PFSK-1 (cell line): ENCODE measurements around the gene DECR2. TPM values are rescaled to one million over a fixed set of nuclear protein-coding genes. Genes with fewer than 3 reads are reported as not detected.

Source experiments
- FOXP2 ChIP-seq: optimal IDR thresholded peaks from 2 replicates; pipeline ENCODE3; 2011; ENCODE audit warnings: borderline replicate concordance, control low read depth, inconsistent platforms; ENCODE audit not compliant: insufficient read depth; ENCODE audit errors: extremely low read length, extremely low read depth
- POLR2AphosphoS5 ChIP-seq: IDR thresholded peaks from 2 replicates; pipeline ENCODE4 v1.6.1; 2012; ENCODE audit warnings: low read depth, mild to moderate bottlenecking, control low read depth, low read length, moderate library complexity
- SIN3A ChIP-seq: IDR thresholded peaks from 2 replicates; pipeline ENCODE4 v1.6.1; 2012; ENCODE audit warnings: mild to moderate bottlenecking, low read length, moderate library complexity, borderline replicate concordance; ENCODE audit not compliant: insufficient read depth
- TAF1 ChIP-seq: IDR thresholded peaks from 2 replicates; pipeline ENCODE4 v1.6.1; 2012; ENCODE audit warnings: low read length, control low read depth, borderline replicate concordance; ENCODE audit not compliant: insufficient read depth
- polyA plus RNA-seq: library from polyadenylated mRNA; unstranded; fragments of >200 nt; gene quantifications from one replicate; pipeline ENCODE4 v1.2.1, GENCODE V29; 2012; ENCODE audit warnings: low read depth, missing spikeins; ENCODE audit not compliant: insufficient read length
- TF ChIP-seq, protein P1 (sequence below), 2 experiments: IDR thresholded peaks; 2 replicates each; pipeline versions ENCODE4 v1.6.1 to v1.8.0; 2011 to 2012; ENCODE audit warnings: low read depth in 2 of 2, low read length in 2 of 2, control low read depth in 1 of 2, inconsistent platforms in 1 of 2, mild to moderate bottlenecking in 1 of 2, moderate library complexity in 1 of 2; ENCODE audit not compliant: insufficient read depth in 1 of 2

Gene DECR2, protein sequence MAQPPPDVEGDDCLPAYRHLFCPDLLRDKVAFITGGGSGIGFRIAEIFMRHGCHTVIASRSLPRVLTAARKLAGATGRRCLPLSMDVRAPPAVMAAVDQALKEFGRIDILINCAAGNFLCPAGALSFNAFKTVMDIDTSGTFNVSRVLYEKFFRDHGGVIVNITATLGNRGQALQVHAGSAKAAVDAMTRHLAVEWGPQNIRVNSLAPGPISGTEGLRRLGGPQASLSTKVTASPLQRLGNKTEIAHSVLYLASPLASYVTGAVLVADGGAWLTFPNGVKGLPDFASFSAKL
- 13.1 TPM for polyA plus RNA-seq

DNA sequence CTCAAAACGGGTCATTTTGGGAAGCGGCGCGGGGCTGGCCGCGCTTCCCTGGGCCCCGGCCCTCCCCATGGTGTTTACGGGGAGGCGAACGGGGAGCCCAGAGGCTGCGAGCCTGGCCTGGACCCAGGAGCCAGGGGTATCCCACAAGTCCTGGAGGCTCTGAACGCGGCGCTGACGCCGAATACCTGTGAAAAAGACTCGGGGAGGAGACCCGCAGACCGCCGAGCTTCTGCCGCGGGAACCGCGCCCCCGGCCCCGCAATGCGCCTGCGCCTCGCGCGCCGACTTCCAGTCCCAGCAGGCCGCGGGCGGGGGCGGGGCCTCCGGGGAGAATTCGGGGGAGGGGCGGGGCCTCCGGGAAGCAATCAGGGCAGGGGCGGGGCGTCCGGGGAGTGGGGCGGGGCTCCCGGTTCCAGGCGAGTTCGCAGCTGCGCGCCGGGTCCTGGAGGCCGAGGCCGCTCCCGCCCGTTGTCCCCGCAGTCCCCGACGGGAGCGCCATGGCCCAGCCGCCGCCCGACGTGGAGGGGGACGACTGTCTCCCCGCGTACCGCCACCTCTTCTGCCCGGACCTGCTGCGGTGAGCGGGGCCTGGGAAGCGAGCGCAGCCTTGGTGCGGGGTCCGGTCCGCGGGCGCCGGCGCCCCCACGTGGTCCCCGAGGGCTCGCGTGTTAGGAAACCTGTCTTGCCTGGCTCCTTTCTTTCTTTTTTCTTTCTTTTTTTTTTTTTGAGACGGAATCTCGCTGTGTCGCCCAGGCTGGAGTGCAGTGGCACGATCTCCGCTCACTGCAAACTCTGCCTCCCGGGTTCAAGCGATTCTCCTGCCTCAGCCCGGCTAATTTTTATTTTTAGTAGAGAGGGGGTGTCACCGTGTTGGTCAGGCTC lies at the start of gene DECR2:
Gene DECR2, plus strand, starts transcription at position 418 of the 881 bp plus-strand sequence. Its CDS starts 79 bp downstream, at position 497.
- TF ChIP-seq TAF1 (peak; percentile 51; the same call in 1 of the 2 replicates), POLR2AphosphoS5 (peak; percentile 86), SIN3A (no peak)

DNA sequence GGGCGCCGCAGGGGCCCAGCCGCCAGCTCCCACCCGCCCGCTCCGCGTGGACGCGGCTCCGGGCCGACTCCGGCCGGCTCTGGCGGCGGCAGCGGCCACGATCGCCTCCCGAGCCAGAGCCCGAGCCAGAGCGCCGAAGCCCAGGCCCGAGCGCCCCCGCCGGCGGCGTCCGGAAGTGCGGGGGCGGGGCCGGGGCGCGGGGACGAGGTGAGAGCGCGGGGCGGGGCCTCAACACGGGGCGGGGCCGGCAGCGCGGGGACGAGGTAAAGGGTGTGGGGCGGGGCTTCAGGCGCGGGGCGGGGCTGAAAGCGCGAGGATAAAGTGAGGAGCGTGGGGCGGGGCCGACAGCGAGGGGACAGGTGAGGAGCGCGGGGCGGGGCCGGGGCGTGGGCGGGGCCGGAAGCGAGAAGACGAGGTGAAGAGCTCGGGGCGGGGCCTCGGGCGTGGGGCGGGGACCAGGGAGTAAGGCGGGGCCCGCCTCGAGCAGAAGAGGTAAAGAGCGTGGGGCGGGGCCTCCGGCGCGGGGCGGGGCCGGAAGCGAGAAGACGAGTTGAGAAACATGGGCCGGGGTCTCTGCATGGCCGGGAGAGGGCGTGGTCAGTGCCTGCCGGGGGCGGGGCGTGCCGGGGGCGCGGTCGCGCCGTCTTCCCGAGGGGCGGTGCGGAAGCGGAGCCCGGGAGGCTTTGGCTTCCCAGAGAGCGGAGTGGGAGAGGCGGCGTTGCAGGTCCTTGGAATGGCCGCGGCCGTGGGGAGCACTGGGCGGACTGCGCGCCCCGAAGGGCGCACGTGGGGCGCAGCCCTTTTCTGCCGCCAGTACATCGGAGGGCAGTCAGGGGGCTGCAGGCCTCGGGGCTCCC lies 48.9 kb upstream of the DECR2 start, which contains the start of gene AXIN1:
Gene AXIN1, minus strand, starts transcription at position 177 of the 857 bp plus-strand sequence. CDS start 5,698 bp downstream, outside the sequence.
- TF ChIP-seq POLR2AphosphoS5 = peak; percentile 17; the same call in 1 of the 2 replicates
- TF ChIP-seq, protein P1, sequence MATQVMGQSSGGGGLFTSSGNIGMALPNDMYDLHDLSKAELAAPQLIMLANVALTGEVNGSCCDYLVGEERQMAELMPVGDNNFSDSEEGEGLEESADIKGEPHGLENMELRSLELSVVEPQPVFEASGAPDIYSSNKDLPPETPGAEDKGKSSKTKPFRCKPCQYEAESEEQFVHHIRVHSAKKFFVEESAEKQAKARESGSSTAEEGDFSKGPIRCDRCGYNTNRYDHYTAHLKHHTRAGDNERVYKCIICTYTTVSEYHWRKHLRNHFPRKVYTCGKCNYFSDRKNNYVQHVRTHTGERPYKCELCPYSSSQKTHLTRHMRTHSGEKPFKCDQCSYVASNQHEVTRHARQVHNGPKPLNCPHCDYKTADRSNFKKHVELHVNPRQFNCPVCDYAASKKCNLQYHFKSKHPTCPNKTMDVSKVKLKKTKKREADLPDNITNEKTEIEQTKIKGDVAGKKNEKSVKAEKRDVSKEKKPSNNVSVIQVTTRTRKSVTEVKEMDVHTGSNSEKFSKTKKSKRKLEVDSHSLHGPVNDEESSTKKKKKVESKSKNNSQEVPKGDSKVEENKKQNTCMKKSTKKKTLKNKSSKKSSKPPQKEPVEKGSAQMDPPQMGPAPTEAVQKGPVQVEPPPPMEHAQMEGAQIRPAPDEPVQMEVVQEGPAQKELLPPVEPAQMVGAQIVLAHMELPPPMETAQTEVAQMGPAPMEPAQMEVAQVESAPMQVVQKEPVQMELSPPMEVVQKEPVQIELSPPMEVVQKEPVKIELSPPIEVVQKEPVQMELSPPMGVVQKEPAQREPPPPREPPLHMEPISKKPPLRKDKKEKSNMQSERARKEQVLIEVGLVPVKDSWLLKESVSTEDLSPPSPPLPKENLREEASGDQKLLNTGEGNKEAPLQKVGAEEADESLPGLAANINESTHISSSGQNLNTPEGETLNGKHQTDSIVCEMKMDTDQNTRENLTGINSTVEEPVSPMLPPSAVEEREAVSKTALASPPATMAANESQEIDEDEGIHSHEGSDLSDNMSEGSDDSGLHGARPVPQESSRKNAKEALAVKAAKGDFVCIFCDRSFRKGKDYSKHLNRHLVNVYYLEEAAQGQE (IDR thresholded peaks at IDR 0.05; ENCODE audit: insufficient read depth in 1 of 2, low read depth in 2 of 2, low read length in 2 of 2) = no peak
- peak; percentile 41; the same call in 1 of the 2 replicates for TF ChIP-seq TAF1
- TF ChIP-seq FOXP2 = peak; percentile 25

DNA sequence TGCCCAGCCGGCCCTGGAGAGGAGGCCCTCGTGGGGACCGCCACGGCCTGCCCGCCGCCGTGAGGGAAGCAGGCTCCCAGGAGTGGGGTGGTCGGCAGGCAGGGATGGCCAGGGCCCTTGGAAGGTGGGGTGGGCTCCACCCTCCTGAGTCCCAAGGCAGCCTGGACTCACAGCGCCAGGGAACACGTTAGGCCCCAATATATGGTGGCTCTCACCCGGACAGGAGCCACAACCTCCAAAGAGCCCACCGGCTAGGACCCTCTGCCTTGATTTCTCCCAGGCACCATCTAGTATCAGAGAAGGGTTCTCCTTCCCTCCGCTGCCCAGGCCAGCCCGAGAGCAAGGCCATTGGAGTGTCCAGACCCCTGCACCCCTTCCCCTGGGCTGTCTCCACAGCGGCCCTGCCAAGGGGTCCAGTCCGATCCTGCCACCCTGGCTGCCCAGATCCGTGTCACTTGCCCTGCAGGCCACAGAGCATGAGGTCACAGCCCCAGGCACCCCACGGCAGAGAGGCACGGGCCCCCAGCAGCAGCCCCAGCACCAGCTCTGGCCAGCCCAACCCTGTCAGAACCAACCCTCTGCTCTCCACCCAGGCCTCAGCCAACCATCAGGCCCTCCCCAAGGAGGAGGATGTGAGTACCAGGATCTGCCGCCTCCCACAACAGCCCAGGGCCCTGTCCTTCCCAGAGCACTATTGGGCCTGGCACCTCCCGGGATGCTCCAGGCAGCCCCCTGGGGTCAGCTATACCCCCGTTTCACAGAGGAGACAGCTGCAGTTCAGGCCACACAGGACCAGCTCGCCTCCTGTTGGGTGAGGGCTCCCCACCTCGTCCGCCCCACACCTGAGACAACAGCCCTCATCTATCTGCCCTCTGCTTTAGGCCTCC lies 48.0 kb upstream of the DECR2 start:
- no peak for TF ChIP-seq SIN3A
- TF ChIP-seq POLR2AphosphoS5 = no peak
- TF ChIP-seq, protein P1 (IDR thresholded peaks at IDR 0.05; ENCODE audit: insufficient read depth in 1 of 2, low read depth in 2 of 2, low read length in 2 of 2) = no peak
- TF ChIP-seq TAF1 = no peak
- no peak for TF ChIP-seq FOXP2

DNA sequence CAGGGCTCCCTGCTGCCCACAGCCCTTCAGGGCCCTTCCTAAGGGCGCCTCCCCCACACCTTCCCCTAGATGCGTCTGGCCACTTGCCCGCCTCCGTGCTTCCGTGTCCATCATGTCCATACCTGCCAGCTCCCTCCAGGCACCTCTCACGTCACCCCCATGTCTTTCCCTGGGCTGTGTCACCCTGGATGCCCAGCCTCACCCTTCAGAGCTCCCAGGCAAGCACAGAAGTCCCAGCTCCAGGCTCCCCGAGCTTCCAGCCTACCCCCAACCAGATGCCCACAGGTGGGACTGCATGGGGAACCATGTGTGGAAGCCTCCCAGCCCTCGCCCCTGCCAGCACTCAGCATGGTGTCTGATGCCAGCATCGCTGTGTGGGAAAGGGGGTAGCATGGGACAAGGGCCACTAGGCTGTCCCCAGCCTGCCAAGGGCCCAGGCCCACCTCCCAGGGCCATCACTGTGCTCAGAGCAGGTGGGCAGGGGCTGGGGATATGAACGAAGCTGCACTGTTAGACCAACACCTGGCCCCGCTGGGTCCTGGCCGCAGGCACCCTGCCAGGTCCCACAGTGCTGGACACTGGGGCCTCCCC lies 47.3 kb upstream of the DECR2 start:
- TF ChIP-seq SIN3A = no peak
- TF ChIP-seq, protein P1 (IDR thresholded peaks at IDR 0.05; ENCODE audit: insufficient read depth in 1 of 2, low read depth in 2 of 2, low read length in 2 of 2) = no peak
- TF ChIP-seq FOXP2 = no peak
- no peak for TF ChIP-seq POLR2AphosphoS5
- TF ChIP-seq TAF1 = no peak
